Skeletal muscle satellite cell (primary cell): ENCODE measurements around the gene NAGK. TPM values are rescaled to one million over a fixed set of nuclear protein-coding genes. Genes with fewer than 3 reads are reported as not detected.
"Not testable (repeated sequence)": the region's sequence is repeated elsewhere in the genome, so short reads cannot be mapped to it uniquely, and the experiment has no call there.

Experiments
- H3K27me3 ChIP-seq: 2 replicates; pipeline ENCODE4 v1.7.0; 2013; ENCODE audit warnings: low read length; ENCODE audit not compliant: control insufficient read depth, insufficient read depth
- H3K36me3 ChIP-seq: 2 replicates; pipeline ENCODE4 v1.7.0; 2013; ENCODE audit warnings: mild to moderate bottlenecking, control low read depth, low read length; ENCODE audit not compliant: insufficient read depth
- H3K4me1 ChIP-seq: 2 replicates; pipeline ENCODE4 v1.7.0; 2013; ENCODE audit warnings: low read length; ENCODE audit not compliant: control insufficient read depth, insufficient read depth
- H3K4me2 ChIP-seq: 2 replicates; pipeline ENCODE4 v1.7.0; 2013; ENCODE audit warnings: mild to moderate bottlenecking, low read length
- H3K4me3 ChIP-seq: 2 replicates; pipeline ENCODE4 v1.7.0; 2013; ENCODE audit warnings: low read length
- H3K9ac ChIP-seq: 2 replicates; pipeline ENCODE4 v1.7.0; 2013; ENCODE audit warnings: mild to moderate bottlenecking, low read depth, low read length, moderate library complexity
- H3K9me3 ChIP-seq: replicated peaks from 2 replicates; pipeline ENCODE4 v1.7.0; 2013; ENCODE audit warnings: mild to moderate bottlenecking, control low read depth, low read length
- total RNA-seq: library from RNA; depleted of rRNA; stranded (reverse); fragments of >200 nt; gene quantifications from 2 replicates; pipeline ENCODE4 v1.2.3, GENCODE V29; 2012; rRNA removed

Gene NAGK
- total RNA-seq = 27.1 and 36.9 TPM in 2 replicates

DNA sequence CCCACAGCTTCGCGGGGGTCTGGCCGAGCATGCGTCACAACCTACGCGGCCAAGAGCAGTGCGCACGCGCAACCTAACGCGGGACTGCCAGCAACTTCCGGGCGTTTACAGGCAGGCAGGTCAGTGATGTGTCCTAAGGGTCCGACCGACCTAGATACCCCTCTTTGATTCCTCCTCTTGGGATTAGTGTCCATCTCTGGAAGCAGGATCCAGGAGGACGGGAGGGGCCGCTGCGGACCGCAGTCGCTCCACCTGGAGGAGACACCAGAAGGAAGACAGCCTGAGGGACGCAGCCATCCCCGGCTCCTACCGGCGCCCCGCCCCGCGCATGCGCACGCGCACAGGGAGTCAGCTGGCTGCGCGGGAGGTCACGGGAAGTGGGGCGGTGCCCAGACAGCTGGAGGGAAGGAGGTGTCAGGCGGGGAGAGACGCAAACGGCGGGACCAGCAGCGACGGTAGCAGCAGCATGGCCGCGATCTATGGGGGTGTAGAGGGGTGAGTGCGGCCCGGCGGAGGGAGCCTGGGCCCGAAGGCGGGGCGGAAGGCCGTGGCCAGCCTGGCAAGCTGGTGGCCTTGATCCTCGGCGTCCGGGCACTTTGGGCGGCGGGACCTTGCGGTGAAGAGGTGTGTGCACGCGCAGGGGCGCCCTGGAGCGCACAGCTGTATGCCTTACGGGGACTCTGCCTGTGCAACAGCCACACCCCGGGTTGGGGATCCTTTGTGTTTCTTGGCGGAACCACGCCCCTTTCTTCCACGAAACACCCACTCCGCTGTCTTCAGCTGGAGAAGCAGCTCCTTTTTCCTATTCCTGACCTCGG, at the start of gene NAGK:
TSS of gene NAGK (plus strand) at position 431 of the 818 bp plus-strand sequence. CDS start at position 467, 36 bp downstream.
- Histone ChIP-seq H3K9ac (peak within 1 kb of the TSS; percentile 93), H3K4me1 (peaks cover 22% of the 10 kb centered on the region)

GRCh38 chr2:71019989-71020388, 48.5 kb upstream of the NAGK start:
- H3K4me2 ChIP-seq, H3K4me3 ChIP-seq, H3K4me1 ChIP-seq, H3K27me3 ChIP-seq, H3K9me3 ChIP-seq, H3K9ac ChIP-seq, H3K36me3 ChIP-seq: not testable (repeated sequence)

More for the DNA sequence above, at the start of gene NAGK:
- Histone ChIP-seq H3K4me2 (peak within 1 kb of the TSS; percentile 97), H3K36me3 (peaks cover 23% of the 10 kb centered on the region), H3K4me3 (peak within 1 kb of the TSS; percentile 89), H3K9me3 (no peaks in the 10 kb centered on the region), H3K27me3 (peaks cover 15% of the 10 kb centered on the region)

GRCh38 chr2:71021394-71021793, 47.1 kb upstream of the NAGK start:
- not testable (repeated sequence) for H3K4me3 ChIP-seq, H3K9me3 ChIP-seq, H3K27me3 ChIP-seq, H3K9ac ChIP-seq, H3K4me1 ChIP-seq, H3K4me2 ChIP-seq, H3K36me3 ChIP-seq

DNA sequence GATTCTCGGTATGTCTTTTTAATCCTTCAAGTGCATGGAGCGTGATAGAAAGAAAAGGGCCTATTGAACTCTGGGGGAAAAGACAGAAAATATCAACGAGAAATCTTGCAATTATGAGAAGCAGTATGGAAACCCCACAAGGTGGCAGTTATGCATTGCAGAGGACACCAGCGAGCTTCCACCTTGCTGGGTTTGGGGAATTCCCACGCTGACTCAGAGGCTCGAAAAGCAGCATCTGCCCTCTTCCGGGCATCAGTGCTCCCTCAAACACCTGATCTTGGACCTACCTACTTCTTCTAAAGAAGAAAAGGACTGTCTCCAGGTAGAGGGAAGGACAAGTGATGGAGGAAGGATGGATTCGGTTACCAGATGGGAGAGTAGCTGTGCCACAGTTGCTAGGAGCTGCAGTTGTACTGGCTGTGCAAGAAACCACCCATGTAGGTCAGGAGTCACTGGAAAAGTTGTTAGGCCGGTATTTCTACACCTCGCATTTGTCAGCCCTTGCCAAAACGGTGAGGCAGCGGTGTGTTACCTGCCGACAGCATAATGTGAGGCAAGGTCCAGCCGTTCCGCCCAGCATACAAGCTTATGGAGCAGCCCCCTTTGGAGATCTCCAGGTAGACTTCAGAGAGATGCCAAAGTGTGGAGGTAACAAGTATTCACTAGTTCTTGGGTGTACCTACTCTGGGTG, 44.8 kb upstream of the NAGK start:
- not testable (repeated sequence) for H3K4me1 ChIP-seq, H3K4me2 ChIP-seq

GRCh38 chr2:71036296-71036695, 32.2 kb upstream of the NAGK start:
- not testable (repeated sequence) for H3K4me1 ChIP-seq, H3K36me3 ChIP-seq, H3K4me3 ChIP-seq

More for the DNA sequence above, 44.8 kb upstream of the NAGK start:
- H3K9me3 ChIP-seq, H3K27me3 ChIP-seq, H3K36me3 ChIP-seq, H3K9ac ChIP-seq, H3K4me3 ChIP-seq: not testable (repeated sequence)

GRCh38 chr2:71042287-71042686, 26.2 kb upstream of the NAGK start:
- Histone ChIP-seq H3K4me3 (no peak overlapping the region), H3K4me2 (no peak overlapping the region), H3K9ac (no peak overlapping the region), H3K4me1 (no peaks in the 10 kb centered on the region), H3K9me3 (no peaks in the 10 kb centered on the region), H3K36me3 (no peaks in the 10 kb centered on the region), H3K27me3 (no peaks in the 10 kb centered on the region)

More at GRCh38 chr2:71036296-71036695, 32.2 kb upstream of the NAGK start:
- H3K27me3 ChIP-seq, H3K9me3 ChIP-seq, H3K4me2 ChIP-seq, H3K9ac ChIP-seq: not testable (repeated sequence)

DNA sequence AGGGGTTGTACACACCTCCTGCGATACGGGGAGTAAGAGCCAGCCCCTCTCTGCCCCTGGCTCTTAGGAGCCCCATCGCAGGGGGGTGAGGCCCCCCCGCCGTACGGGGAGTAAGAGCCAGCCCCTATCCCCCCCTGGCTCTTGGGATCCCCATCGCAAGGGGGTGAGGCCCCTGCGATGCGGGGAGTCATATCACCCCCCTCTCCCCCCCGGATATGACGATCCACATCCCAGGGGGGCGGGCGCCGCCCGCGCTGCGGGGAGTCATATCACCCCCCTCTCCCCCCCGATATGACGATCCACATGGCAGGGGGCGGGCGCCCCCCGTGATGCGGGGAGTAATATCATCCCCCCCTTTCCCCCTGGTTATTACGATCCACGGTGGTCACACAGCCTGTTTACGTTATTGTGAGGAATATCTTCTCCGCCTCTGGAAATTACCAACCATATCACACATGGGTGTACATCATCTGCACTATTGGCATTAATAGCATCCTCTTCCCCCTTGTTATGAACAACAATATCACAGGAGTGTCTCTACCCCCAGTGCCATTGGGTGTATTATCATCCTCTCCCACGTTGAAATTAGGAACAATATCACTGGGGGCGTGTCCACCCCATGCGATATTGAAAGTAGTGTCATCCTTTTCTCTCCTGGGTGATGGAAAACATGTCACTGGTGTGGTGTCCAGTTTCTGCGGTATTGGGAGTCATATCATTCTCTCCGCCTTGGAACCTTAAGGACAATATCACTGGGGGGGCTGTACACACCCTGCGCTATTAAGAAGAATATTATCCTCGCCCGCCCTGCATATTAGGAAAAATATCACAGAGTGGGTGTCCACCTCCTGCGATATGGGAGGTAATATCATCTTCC, 24.7 kb upstream of the NAGK start:
- Histone ChIP-seq H3K9me3 (no peaks in the 10 kb centered on the region), H3K4me3 (no peak overlapping the region), H3K4me1 (no peaks in the 10 kb centered on the region), H3K4me2 (no peak overlapping the region), H3K27me3 (no peaks in the 10 kb centered on the region), H3K9ac (no peak overlapping the region), H3K36me3 (no peaks in the 10 kb centered on the region)

- no peak overlapping the region for H3K4me3 ChIP-seq
- H3K9me3 ChIP-seq = no peaks in the 10 kb centered on the region
- no peaks in the 10 kb centered on the region for H3K4me1 ChIP-seq
- no peaks in the 10 kb centered on the region for H3K36me3 ChIP-seq
- no peak overlapping the region for H3K4me2 ChIP-seq
- no peak overlapping the region for H3K9ac ChIP-seq
- H3K27me3 ChIP-seq = no peaks in the 10 kb centered on the region
These were observed 23.3 kb upstream of the NAGK start for GRCh38 chr2:71045151-71045550.

DNA sequence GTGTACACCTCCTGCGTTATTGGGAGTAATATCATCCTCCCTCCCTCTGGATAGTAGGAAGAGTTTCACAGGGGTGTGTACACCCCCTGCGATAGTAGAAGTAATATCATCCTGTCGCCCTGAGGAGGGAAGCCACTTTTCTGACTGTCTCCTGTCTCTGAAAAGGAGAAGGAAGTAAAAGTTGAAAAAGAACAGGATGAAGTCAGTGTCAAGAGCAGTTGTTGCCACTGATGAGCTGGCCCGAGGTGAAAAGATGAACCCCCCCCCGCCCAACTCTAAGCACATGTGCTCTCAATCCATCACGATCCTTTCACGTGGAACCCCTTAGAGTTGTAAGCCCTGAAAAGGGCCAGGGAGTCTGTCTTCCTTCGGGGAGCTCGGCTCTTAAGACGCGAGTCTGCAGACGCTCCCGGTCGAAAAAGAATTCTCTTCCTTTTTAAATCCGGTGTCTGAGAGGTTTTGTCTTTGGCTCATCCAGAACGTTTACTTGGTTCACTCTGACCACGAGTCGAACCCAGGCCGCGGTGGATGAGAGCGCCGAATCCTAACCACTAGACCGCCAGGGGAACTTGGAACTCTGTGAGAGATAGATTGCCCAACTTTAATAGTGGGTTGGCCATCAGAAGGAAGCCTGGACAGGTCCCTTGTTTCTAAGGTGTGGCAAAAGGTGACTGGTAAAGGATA, 22.4 kb upstream of the NAGK start:
- H3K27me3 ChIP-seq = no peaks in the 10 kb centered on the region
- H3K4me2 ChIP-seq = no peak overlapping the region
- H3K4me1 ChIP-seq = no peaks in the 10 kb centered on the region
- no peaks in the 10 kb centered on the region for H3K36me3 ChIP-seq
- H3K9ac ChIP-seq = no peak overlapping the region
- no peaks in the 10 kb centered on the region for H3K9me3 ChIP-seq
- no peak overlapping the region for H3K4me3 ChIP-seq

DNA sequence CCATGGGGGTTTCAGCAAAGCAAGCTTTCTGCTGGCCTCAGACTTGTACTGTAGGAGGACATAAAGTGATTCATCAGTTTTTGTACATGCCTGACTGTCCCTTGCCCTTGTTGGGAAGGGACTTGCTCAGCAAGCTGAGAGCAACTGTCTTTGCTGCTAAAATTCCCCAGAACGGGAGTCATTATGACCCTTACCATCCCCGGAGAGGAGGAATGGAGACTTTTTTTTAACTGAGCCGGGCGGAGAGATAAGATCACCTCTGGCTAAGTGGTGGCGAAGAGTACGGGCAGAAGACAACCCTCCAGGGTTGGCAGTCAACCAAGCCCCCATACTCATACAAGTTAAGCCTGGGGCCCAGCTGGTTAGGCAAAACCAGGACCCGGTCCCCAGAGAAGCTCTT, 20.4 kb upstream of the NAGK start:
- H3K9me3 ChIP-seq = no peaks in the 10 kb centered on the region
- H3K9ac ChIP-seq = no peak overlapping the region
- no peak overlapping the region for H3K4me3 ChIP-seq
- no peaks in the 10 kb centered on the region for H3K27me3 ChIP-seq
- no peaks in the 10 kb centered on the region for H3K4me1 ChIP-seq
- no peaks in the 10 kb centered on the region for H3K36me3 ChIP-seq
- H3K4me2 ChIP-seq = no peak overlapping the region
